ENCODE results near the gene GAS2L1. TPM values are rescaled to one million over a fixed set of nuclear protein-coding genes. Genes with fewer than 3 reads are reported as not detected.
A peak's percentile ranks its signal among the peaks of the same experiment; 100 is the strongest.

GAS2L1 gene
- total and polyA plus RNA-seq, 2 of the 4 experiments (the other 2 are of a cell fraction): 1.4 to 15.6 TPM

DNA sequence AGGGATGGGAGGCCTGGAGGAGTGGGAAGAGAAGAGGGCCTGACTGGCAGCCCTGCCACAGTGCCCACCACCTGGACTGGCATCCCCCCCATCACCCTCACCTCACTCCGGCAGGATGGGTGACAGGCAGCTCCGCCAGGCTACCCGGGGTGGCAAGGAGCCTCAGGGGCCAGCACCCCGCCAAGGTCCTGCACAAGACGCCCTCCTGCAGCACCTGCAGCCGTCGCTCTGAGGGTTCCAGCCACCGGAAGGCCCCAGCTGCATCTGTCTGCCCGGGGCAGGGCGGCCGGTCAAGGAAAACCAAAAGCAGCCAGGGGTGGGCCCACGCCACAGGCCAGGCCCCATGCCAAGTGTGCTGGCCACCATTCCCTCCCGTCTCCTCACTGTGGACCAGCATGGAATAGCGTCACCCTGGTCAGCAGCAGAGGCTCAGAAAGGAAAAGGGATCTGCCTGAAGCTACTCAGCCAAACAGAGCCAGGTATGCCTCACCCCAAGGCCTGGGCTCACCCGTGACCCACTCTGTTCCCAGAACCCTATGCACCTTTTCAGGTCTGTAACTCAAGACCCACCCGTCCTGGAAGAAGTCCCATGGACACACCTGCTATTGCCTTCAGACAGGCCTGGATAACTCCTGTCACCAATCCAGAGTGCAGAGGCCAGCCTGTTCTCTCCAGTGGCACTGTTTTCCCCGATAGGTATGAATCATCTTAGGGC lies 45.7 kb upstream of the GAS2L1 start:
- H4K5ac ChIP-seq (ENCODE audit: low read depth, low read length): no peak overlapping the region
- no peak overlapping the region for H2BK20ac ChIP-seq (ENCODE audit: low read depth, low read length)
- H3K14ac ChIP-seq (replicated peaks; ENCODE audit: low read depth, low read length): no peak overlapping the region
- H2AFZ ChIP-seq (replicated peaks; ENCODE audit: low read length, poor library complexity): no peak overlapping the region
- 90% methylated on average over 13 of the region's 17 CpGs; no CpG with 5 or more reads in 1 of the 2 experiments for WGBS, 2 experiments (ENCODE audit: extremely low coverage in 2 of 2, insufficient read length in 1 of 2)
- H4K8ac ChIP-seq (ENCODE audit: low read depth in 2 of 2, low read length in 2 of 2): no peak overlapping the region
- H3K23ac ChIP-seq (ENCODE audit: low read depth, low read length): no peak overlapping the region
- no peak overlapping the region for H3K4me2 ChIP-seq (ENCODE audit: low read depth, low read length)
- H3K18ac ChIP-seq (ENCODE audit: low read depth, low read length): no peak overlapping the region
- CTCF ChIA-PET: no interaction called here
- dilution Hi-C loops (cut with HindIII; ENCODE audit: low sequenced_read_pairs, unreplicated experiment): no loop called here
- peaks cover 22% of the 10 kb centered on the region for H3K36me3 ChIP-seq (ENCODE audit: control insufficient read depth, insufficient read depth, low read length)
- H3K9me1 ChIP-seq (ENCODE audit: insufficient read depth, low read length): 0 out of 2 replicates have a peak, but pooled peaks cover 2% of the 10 kb centered on the region
- no TSS peak for BruUV-seq (replicated peaks)
- DNase-seq (no peak), ATAC-seq (ENCODE audit: low read depth) (no peak)
- H3K27me3 ChIP-seq (ENCODE audit: control insufficient read depth, insufficient read depth, low read length): no peaks in the 10 kb centered on the region
- H3K56ac ChIP-seq (ENCODE audit: extremely low read depth, insufficient read depth, low read length): no peak overlapping the region
- no peak overlapping the region for H3K4me3 ChIP-seq (ENCODE audit: insufficient read depth, low read depth, low read length)
- H2AK9ac ChIP-seq (replicated peaks; ENCODE audit: low read depth, low read length, poor library complexity): peak overlapping the region; percentile 28
- H3K9ac ChIP-seq (ENCODE audit: low read depth, low read length): no peak overlapping the region
- no peak overlapping the region for H2BK5ac ChIP-seq (ENCODE audit: low read depth, low read length, poor library complexity, severe bottlenecking)
- no peak overlapping the region for H2BK120ac ChIP-seq (ENCODE audit: low read depth, low read length)
- TF ChIP-seq NFE2L2 (IDR thresholded peaks at IDR 0.05; ENCODE audit: low read depth, low read length) (no peak), MXI1 (IDR thresholded peaks at IDR 0.05; ENCODE audit: borderline replicate concordance, low read depth, low read length) (no peak), CEBPB (IDR thresholded peaks at IDR 0.05; ENCODE audit: low read depth, low read length) (no peak), SMC3 (IDR thresholded peaks at IDR 0.05; ENCODE audit: low read depth, low read length) (no peak)
- TF ChIP-seq, protein P1, sequence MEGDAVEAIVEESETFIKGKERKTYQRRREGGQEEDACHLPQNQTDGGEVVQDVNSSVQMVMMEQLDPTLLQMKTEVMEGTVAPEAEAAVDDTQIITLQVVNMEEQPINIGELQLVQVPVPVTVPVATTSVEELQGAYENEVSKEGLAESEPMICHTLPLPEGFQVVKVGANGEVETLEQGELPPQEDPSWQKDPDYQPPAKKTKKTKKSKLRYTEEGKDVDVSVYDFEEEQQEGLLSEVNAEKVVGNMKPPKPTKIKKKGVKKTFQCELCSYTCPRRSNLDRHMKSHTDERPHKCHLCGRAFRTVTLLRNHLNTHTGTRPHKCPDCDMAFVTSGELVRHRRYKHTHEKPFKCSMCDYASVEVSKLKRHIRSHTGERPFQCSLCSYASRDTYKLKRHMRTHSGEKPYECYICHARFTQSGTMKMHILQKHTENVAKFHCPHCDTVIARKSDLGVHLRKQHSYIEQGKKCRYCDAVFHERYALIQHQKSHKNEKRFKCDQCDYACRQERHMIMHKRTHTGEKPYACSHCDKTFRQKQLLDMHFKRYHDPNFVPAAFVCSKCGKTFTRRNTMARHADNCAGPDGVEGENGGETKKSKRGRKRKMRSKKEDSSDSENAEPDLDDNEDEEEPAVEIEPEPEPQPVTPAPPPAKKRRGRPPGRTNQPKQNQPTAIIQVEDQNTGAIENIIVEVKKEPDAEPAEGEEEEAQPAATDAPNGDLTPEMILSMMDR (conservative IDR thresholded peaks at IDR 0.05; ENCODE audit: low read depth, low read length): no peak
- TF ChIP-seq, protein P2, sequence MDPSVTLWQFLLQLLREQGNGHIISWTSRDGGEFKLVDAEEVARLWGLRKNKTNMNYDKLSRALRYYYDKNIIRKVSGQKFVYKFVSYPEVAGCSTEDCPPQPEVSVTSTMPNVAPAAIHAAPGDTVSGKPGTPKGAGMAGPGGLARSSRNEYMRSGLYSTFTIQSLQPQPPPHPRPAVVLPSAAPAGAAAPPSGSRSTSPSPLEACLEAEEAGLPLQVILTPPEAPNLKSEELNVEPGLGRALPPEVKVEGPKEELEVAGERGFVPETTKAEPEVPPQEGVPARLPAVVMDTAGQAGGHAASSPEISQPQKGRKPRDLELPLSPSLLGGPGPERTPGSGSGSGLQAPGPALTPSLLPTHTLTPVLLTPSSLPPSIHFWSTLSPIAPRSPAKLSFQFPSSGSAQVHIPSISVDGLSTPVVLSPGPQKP (IDR thresholded peaks at IDR 0.05; ENCODE audit: borderline replicate concordance, low read depth, low read length): no peak
- H2AK5ac ChIP-seq (ENCODE audit: low read depth, low read length): no peak overlapping the region
- intact Hi-C loops (cut with micrococcal nuclease): no loop called here
- in situ Hi-C loops (cut with MboI; ENCODE audit: low sequenced_read_pairs): no loop called here
- no peak overlapping the region for H3K4ac ChIP-seq (ENCODE audit: low read depth, low read length)
- H4K91ac ChIP-seq (ENCODE audit: insufficient read depth, low read depth, low read length): no peak overlapping the region
- POLR2A ChIA-PET (ENCODE audit: unreplicated experiment): no interaction called here
- no peaks in the 10 kb centered on the region for H3K9me3 ChIP-seq (ENCODE audit: control insufficient read depth, insufficient read depth, low read length)
- peaks cover 0 to 3% of the 10 kb centered on the region in 2 experiments; a peak in 3 of 4 replicates for H3K79me1 ChIP-seq (ENCODE audit: low read depth in 1 of 2, low read length in 2 of 2)
- no peak overlapping the region for H3K27ac ChIP-seq (ENCODE audit: insufficient read depth, low read length)
- no peak overlapping the region for H2BK15ac ChIP-seq (ENCODE audit: low read depth, low read length)
- H3K4me1 ChIP-seq (ENCODE audit: control insufficient read depth, insufficient read depth, low read length): no peaks in the 10 kb centered on the region
- no peaks in the 10 kb centered on the region for H4K20me1 ChIP-seq (ENCODE audit: insufficient read depth, low read length)

All from IMR-90 (cell line).